GM18499 (cell line): ENCODE data around the gene MYCN.
"Not testable (repeated sequence)": the region's sequence is repeated elsewhere in the genome, so short reads cannot be mapped to it uniquely, and the experiment has no call there.

Source experiments
- ATAC-seq: cut with Tn5 transposase; IDR thresholded peaks from one replicate; pipeline ENCODE4 v1.9.1; 2021; ENCODE audit warnings: moderate number of reproducible peaks; ENCODE audit not compliant: insufficient read depth, unreplicated experiment

Gene MYCN

DNA sequence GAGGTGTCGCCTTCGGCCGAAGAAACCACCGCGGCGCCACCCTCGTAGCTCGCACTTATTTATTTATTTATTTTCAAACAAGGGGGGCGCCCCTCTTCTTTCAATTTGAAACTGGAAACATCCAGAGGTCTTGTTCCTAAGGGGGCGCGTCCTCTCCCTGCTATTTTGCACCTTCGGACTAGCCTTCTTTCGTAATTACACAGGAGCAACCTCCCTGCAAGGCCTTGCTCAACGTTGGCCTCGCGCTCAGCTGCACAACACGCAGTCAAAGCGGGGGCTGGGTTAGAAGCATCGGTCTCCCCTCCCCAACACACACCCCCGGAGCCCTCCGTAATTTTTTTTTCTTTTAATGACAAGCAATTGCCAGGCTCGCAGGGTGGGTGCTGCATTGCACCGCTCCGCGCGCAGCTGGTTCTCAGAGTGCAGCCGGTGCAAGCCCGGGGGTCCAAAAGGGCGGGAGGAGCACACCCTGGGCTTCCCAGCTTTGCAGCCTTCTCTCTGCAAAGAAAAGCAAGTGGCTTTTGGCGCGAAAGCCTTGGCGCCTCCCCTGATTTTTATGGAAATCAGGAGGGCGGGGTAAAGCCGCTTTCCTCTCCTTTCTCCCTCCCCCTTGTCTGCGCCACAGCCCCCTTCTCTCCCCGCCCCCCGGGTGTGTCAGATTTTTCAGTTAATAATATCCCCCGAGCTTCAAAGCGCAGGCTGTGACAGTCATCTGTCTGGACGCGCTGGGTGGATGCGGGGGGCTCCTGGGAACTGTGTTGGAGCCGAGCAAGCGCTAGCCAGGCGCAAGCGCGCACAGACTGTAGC, at the start of gene MYCN:
MYCN (plus strand) TSS at position 697 of the 807 bp plus-strand sequence. CDS start 1,515 bp downstream, outside the sequence.
- ATAC-seq = no peak

DNA sequence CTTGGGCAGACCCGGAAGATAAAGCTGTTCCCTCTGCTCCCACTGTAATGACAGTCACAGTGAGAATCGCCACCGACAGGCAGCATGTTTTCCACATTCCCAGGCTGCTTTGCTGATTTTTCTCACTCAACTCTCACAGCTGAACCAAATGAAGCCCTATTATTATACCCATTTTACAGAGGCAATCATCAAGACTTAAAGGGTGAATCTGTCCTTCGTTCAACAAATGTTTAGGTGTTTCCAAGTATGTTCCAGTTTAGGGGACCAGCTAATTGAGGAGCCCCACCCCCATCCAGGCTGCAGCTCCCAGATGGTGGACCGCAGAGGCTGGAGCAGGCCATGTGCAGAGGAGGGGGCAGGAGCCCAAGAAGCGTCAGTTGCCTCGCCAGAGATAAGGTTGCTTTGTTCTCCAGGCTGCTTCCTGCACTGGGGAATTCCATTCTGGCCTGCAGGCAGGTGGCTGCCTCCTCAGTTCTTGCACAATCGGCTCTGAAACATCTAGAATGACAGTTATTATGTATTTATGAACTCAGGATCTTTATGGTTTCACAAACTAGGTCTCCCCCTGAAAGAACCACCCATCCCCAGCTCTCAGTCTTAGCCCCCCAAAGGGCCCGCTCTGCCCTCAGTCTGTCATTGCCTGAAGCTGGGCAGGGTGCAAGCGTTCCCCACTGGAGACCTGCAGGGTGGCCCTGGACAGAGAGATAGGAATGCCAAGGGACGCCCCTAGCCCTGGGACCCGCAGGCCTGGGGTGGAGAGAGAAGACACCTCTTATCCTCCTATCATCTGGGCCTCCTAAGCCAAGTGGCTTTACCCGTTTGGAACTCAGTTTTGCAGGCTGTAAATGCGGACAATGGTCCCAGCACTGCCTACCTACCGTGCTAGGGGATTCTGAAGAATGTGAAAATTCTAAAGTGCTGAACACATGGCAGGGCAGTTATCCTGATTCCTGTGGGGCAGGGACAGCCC, 49.1 kb upstream of the MYCN start:
- no peak for ATAC-seq

DNA sequence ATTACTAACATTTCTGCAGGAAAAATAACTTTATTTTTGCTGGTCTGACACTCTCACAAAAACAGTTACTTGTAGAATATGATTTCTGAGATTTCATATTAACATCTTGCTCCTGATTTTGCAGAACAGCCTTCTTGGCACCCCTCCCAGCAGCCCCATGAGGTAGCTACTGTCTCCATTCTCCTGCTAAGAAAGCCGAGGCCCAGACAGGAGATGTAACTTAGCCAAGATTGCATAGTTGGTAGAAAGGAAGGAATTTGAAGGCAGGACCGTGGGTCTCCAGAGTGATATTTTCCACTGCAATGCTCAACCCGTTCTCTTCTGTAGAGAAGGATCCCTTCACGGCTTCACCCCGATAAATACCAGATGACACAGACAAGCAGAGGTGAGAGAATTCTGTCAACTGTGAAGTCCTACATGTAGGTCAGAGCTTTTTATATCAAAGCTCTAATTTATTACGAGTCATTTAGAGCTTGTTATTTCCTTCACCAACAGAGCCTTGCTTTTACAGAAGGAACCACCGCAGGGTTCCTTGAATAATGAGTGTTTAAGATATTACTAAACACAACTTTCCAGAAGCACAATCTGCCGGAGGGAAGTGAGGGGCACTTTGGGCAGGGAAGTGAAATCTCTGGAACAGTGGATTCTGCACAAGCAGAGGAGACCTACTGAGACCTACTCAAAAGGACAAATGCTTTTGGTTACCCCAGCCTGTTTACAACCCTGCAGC, 48.0 kb upstream of the MYCN start:
- ATAC-seq = no peak

DNA sequence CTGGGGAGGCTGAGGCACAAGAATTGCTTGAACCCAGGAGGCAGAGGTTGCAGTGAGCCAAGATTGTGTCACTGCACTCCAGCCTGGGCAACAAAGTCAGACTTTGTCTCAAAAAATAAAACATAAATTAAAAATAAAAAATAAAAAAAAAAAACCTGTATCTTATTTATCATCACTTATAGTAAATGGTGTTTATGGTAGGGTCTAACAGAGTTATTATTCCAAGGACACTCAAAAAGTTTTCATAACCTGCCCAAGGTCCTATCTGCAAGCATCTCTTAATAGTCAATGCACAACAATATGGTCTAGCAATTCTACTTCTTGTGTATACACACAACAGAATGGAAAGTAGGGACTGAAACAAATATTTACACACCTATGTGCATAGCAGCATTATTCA, 47.3 kb upstream of the MYCN start:
- ATAC-seq = no peak

DNA sequence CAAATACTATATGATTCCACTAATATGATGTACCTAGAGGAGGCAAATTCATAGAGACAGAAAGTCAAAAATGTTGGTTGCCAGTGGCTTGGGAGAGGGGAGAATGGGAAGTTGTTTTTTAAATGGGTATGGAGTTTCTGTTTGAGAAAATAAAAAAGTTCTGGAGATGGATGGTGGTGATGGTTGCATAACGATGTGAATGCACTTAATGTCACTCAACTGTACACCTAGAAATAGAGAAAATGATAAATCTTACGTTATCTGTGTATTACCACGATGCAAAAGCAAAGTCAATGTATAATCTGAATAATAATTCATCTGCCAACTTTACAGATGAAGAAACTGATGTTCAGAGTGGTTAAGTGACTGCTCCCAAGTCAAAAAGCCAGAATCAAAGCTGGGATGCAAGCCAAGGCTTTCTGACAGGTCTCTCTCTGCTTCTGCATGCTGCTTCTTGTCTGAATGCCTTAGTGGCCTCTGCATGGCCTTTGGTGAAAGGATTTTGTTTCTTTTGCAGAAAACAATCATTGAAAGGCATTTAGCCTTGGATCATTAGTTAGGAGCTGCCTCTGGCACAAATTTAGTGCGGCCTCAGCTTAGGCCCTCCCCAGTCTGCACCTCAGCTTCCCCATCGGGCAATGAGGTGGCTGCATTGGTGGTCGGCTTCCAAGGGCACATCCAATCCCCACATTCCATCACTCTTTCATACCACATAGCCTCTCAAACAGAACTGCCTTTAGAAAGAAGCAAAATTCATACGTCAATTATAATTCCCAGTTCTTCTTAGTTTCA, 46.5 kb upstream of the MYCN start:
- ATAC-seq = no peak

DNA sequence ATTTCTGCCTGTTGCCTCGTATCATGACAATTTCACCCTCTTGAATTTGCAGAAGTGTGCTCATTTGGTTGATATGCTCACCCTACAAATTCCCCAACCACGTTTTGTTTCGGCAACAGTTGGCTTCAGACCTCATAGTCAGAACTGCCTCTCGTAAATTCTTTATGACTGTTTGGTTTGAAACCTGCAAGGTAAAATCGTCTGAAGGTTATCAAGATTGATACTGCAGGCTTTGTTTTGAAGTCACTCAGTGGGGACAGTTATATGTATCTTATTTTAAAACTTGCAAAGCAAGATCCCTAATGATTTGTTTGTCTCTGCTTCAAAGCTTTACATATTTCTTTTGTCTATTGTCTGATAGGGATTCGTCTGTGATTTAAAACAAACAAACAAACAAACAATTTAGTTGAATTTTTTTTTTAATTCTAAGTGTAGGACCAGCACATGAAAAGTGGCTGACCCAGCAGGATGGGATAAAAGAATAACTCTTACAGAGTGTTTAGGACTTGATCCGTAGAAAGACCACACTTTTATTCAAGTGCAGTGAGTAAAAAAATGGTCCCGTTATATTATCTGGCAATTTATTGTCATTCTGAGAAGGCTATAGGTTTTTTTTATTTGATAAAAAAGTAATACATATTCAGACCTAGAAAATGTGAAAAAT, 45.7 kb upstream of the MYCN start:
- no peak for ATAC-seq

DNA sequence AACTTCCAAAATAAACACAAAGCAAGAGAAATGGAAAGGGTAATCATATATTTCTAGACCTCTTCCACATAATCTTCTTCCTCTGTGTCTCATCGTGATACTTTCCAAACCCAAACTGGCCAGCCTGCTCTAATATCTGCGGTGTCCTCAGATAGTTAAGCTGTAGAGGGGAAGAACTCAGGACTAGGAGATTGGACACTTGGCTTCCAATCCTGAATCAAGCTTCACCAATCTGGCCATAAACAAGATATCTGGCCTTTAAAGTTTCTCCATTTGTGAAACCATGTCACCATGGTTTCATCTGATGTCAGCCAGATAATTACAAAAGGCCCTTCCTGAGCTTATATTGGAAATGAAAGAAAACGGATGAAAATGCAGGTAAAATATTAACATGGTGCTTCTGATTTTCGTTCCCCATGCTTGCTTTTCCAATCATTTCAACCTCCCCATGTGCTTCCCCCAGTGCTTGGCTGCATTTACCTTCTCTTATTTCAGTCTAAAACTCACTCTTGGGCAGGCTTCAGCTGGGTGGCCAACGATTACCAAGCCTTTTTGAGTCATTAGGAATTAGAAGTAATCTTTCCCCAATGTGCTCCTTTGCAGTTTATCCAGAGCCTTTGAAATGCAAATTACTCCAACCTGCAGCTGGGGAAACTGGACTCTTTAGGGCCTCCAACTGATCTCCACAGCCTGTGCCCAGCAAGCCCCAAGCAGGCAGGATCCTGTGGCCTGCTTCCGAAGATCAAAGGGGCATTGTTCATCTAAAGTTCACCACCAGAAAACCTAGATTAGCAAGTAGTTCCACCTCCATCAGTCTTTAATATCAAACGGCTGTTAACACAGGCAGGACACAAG, 44.5 kb upstream of the MYCN start:
- ATAC-seq = no peak

DNA sequence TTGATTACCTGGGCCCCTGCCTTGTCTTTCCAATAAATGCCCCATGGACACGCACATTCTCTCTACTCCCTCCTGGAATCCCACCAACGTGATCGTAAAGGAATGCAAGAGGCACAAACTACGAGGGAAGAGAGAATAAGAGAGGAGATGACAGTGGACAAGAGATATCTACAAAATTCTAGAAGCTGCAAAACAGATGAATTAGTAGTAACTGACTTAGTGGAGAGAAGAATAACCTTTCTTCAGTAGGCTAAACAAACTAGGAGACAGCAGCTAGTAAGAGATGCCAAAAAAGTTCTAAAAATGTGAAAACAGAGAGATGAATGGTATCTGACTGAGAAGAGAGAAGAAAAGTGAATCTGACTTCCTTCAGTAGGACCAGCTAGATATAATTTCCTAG, 43.5 kb upstream of the MYCN start:
- no peak for ATAC-seq

DNA sequence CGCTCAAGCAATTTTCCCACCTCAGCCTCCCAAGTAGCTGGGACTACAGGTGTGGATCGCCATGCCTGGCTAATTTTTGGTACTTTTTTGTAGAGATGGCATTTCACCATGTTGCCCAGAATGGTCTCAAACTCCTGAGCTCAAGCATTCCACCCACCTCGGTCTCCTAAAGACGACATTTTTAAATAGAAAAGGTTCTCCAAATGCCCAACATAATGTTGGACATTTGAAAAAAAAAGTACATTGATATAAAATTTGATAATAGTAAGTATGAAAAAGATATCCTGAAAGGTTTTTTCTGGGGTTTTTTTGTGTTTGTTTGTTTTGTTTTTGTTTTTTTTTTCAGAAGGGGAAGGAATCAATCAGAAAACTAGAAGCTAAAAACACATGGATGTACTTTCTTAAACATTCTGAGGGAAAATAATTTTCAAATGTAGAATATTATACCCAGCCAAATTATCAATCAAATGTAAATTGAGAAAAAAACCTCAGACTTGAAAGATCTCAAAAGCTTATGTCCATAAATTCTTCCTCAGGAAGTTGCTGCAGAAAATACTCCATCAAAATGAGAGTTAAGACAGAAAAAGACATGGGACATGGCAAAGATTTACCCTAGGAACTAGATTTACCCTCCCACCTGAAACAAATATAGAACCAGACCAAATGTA, 42.8 kb upstream of the MYCN start:
- no peak for ATAC-seq

DNA sequence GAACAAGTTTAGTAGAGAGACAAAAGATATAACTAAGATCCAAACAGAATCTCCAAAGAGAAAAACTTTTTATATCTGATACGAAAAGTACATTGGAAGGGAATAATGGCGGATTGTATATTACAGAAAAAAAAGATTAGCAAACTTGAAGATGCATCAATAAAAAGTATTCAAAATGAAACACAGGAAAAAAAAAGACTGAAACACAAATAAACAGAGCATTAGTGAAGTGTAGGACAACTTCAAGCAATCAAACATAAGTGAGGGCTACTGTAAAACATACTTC, 41.1 kb upstream of the MYCN start:
- ATAC-seq = no peak

DNA sequence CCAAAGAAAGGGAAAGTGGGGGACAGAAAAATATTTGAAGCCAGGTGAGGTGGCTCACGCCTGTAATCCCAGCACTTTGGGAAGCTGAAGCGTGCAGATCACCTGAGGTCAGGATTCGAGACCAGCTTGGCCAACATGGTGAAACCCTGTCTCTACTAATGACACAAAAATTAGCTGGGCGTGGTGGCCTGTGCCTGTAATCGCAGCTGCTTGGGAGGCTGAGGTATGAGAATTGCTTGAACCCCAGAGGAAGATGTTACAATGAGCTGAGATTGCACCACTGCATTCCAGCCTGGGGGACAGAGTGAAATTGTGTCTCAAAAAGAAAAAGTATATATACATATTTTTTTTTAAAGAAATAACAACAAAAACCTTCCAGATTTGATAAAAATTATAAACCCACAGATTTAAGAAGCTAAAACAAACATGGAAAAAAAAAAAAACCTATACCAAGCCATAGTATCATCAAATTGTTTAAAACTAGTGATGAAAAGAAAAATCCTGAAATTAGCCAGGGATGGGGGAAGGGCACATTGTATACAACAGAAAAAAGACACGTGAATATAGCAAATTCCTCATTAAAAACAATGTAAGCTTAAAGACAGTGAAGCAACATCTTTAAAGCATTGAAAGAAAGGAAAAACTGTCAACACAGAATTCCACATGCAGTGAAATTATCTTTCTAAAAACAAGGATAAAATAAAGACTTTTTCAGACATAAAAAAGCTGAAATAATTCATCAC, 40.4 kb upstream of the MYCN start:
- no peak for ATAC-seq

DNA sequence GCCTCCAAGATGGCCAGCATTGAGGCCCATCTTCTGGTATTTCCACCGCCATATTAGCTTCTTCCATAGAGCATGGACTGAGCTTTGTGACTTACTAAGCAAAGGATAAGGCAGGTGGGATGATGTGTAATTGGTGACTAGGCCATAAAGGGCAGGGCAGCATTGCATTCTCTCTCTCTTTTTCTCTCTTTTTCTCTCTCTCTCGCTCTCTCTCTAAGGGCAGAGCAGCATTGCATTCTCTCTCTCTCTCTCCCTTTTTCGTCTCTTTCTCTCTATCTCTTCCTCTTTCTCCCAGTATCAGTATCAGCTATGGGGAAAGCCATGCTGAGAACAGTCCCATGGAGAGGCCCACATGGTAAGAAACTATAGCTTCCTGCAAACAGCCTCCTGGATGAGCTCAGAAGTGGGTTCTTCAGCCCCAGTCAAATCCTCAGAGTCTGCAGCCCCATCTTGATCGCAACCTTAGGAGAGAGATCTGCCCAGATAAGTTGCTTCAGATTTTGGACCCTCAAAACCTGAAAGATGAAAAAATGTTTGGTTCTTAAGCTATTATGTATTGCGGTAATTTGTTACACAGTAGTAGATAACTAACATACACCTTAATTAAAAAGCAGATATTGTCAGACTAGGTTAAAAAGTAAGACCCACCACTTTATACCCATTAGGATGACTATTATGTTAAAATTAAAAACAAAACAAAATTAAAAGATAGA, 39.1 kb upstream of the MYCN start:
- ATAC-seq = no peak

DNA sequence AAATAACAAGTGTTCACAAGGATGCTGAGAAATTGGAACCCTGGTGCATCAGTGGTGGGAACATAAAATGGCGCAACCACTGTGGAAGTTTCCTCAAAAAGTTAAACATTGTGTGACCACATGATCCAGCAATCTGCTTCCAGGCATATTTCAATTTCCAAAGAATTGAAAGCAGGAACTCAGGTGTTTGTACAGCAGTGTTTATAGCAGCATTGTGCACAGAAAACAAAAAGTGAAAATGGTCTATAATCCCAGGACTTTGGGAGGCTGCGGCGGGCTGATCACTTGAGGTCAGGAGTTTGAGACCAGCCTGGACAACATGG, 38.6 kb upstream of the MYCN start:
- ATAC-seq = no peak

DNA sequence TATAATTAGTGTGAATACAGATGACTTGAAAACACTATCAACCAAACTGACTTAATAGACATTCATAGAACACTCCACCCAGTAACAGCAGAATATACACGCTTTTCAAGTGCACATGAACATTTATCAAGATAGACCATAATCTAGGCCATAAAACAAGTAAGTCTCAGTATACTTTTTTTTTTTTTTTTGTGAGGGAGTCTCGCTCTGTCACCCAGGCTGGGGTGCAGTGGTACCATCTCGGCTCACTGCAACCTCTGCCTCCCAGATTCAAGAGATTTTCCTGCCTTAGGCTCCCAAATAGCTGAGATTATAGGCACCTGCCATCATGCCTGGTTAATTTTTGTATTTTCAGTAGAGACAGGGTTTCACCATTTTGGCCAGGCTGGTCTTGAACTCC, 36.4 kb upstream of the MYCN start:
- not testable (repeated sequence) for ATAC-seq

DNA sequence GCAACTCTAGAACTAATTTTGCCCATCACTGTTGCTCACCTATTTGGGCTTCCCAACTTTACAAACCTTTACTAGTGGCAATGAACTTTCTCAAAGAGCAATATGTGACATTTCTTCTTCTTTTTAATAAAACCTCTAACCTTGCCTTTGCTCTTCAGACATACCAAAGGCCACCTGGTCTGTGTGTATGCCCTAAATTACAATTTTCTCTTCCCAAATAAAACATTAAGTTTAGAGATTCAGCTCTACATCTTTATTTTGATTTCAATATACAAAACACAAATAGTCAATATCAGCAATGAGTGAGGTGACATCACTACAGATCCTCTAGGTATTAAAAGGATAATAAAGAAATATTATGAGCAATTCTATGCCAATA, 35.1 kb upstream of the MYCN start:
- ATAC-seq = no peak

DNA sequence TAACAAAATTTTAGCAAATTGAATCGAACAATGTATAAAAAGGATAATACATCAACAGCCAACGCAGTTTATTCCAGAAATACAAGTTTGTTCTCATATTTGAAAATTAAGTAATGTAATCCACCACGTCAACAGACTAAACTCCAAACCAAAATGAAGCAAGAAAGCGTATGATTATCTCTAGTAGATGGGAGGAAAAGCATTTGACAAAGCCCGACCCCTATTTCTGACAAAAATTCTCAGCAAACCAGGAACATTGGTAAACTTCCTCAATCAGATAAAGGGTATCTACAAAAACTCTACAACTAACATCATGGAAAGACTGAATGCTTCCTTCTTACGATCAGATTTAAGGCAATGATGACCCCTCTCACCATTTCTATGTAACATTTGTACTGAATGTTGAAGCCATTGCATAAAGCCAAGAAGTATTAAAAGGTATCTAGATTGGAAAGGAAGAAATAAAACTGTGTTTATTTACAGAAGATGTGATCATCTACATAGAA, 34.3 kb upstream of the MYCN start:
- no peak for ATAC-seq

DNA sequence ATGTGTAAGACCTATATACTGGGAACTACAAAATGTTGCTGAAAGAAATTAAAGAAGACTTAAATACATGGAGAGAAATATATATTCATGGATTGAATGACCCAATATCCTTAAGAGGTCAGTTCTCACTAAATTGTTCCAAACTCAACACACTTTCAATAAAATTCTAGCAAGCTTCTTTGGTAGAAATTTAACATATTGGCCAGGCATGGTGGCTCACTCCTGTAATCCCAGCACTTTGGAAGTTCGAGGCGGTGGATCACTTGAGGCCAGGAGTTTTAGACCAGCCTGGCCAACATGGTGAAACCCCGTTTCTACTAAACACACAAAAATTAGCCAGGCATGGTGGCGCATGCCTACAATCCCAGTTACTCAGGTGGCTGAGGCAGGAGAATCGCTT, 33.6 kb upstream of the MYCN start:
- no peak for ATAC-seq
